ENCODE data around the gene GPR68. TPM values are rescaled to one million over a fixed set of nuclear protein-coding genes. Genes with fewer than 3 reads are reported as not detected.

GPR68 gene
- total RNA-seq, 4 donors from 2014 or later: 0.95 to 4.3 (median 1.6) TPM

DNA sequence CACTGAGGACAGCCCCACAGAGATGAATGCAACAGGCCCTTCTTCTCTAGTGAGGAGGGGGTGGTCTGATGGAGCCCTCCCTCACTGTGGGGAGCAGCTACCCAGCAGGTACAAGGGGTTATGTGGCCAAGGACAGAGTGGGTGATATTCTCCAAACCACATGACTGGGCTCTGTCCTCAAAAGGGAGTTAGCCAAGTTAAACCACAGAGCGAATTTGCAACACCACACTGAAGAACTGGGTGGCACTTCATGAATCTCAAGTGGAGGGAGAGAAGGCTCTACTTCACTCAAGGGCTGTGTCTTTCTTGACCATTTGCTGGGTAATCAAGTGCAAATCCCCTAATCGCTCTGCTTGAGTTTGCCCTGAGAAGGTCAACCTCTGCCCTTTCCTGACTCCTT lies 12.5 kb downstream of the GPR68 start:
- H3K9me3 ChIP-seq: no peaks in the 10 kb centered on the region
- H3K36me3 ChIP-seq: peaks cover 4% of the 10 kb centered on the region
- H3K27me3 ChIP-seq: no peaks in the 10 kb centered on the region
- H3K4me3 ChIP-seq: no peak overlapping the region
- no peak overlapping the region for H3K27ac ChIP-seq
- DNase-seq (ENCODE audit: low spot score in 2 of 2): no peak
- TF ChIP-seq EP300 (IDR thresholded peaks at IDR 0.05) (no peak), POLR2A (IDR thresholded peaks at IDR 0.05) (no peak), POLR2AphosphoS5 (IDR thresholded peaks at IDR 0.05) (no peak)
- TF ChIP-seq, protein P1, sequence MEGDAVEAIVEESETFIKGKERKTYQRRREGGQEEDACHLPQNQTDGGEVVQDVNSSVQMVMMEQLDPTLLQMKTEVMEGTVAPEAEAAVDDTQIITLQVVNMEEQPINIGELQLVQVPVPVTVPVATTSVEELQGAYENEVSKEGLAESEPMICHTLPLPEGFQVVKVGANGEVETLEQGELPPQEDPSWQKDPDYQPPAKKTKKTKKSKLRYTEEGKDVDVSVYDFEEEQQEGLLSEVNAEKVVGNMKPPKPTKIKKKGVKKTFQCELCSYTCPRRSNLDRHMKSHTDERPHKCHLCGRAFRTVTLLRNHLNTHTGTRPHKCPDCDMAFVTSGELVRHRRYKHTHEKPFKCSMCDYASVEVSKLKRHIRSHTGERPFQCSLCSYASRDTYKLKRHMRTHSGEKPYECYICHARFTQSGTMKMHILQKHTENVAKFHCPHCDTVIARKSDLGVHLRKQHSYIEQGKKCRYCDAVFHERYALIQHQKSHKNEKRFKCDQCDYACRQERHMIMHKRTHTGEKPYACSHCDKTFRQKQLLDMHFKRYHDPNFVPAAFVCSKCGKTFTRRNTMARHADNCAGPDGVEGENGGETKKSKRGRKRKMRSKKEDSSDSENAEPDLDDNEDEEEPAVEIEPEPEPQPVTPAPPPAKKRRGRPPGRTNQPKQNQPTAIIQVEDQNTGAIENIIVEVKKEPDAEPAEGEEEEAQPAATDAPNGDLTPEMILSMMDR (IDR thresholded peaks at IDR 0.05): no peak
- no peaks in the 10 kb centered on the region for H3K4me1 ChIP-seq
- WGBS: 100% methylated on average over 2 of the region's 2 CpGs

DNA sequence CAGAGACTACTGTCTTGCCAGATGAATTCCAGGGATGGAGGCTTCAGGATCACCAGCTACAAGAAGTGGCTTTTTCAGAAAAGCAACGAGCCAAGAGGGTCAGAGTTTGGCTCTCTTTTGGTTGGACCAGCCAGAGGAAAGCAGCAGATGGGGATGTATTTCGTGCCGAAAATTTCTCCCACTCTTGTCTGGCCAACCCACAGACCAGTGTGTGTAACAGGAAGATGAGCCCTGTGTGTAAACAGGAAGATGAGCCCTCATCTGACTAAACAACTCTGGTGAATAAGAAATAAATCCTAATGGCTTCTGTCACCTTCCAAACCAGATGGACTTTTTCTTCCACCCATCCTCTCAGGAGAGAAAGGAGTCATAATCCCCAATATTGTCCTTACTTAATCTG lies 13.1 kb downstream of the GPR68 start:
- no peaks in the 10 kb centered on the region for H3K4me1 ChIP-seq
- WGBS: 52% methylated on average over 3 of the region's 3 CpGs
- no peak overlapping the region for H3K27ac ChIP-seq
- H3K27me3 ChIP-seq: no peaks in the 10 kb centered on the region
- no peak for DNase-seq (ENCODE audit: low spot score in 2 of 2)
- H3K4me3 ChIP-seq: no peak overlapping the region
- H3K9me3 ChIP-seq: no peaks in the 10 kb centered on the region
- peaks cover 7% of the 10 kb centered on the region for H3K36me3 ChIP-seq
- TF ChIP-seq POLR2AphosphoS5 (IDR thresholded peaks at IDR 0.05) (no peak), POLR2A (IDR thresholded peaks at IDR 0.05) (no peak), EP300 (IDR thresholded peaks at IDR 0.05) (no peak)

DNA sequence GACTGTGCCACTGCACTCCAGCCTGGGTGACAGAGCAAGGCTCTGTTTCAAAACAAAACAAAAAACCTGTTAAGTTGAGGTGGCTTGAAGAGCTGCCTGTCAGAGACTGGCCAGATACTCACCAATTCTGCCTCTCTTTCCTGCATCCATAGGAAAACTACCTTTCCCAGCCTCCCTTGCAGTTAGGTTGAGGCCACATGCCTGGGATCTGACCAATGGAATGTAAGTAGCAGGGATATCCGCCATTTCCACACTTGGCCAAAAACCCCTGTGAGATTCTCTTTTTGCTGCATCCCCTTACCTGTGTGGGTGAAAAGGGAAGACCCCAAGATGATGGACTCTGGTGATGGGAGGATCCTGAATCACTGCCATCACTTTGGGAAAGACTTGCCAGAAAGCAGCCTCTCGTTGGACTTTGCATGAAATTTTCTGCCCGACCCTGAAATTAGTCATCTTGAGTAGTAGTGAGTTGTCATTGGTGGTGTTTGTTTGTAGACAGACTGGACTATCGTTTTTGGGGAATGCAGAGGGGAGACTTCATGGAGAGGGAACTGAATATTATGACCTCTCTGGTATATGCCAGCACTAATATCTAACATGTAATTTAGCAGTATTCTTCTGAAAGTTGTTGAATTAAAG lies 14.0 kb downstream of the GPR68 start:
- Histone ChIP-seq H3K36me3 (peaks cover 7% of the 10 kb centered on the region), H3K4me3 (no peak overlapping the region), H3K9me3 (no peaks in the 10 kb centered on the region), H3K4me1 (no peaks in the 10 kb centered on the region), H3K27ac (no peak overlapping the region), H3K27me3 (no peaks in the 10 kb centered on the region)
- TF ChIP-seq POLR2AphosphoS5 (IDR thresholded peaks at IDR 0.05) (no peak), POLR2A (IDR thresholded peaks at IDR 0.05) (no peak), EP300 (IDR thresholded peaks at IDR 0.05) (no peak)
- TF ChIP-seq, protein P1 (IDR thresholded peaks at IDR 0.05): no peak
- DNase-seq (ENCODE audit: low spot score in 2 of 2): no peak
- WGBS: 79% methylated on average over 4 of the region's 4 CpGs

DNA sequence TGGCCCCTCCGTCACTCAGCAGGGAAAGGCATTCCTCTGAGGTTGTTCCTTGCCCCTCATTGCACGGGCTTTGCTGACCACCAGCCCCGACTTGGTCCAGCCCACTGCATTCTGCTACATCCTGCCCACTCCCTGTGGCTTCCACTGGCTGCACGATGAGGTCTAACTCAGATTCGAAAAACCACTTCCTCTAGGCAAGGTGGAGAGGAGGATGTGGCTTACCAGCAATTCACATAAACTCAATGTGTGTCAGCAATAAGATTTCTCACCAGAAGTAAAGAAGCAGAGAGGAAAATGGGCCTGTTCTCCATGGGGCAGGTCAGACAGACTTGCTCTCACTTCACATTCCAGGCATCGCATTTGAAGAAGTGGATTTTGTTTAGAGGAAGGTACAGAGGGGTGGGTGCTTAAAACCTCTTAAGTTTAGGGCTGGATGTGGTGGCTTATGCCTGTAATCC lies 14.7 kb downstream of the GPR68 start:
- no peak overlapping the region for H3K27ac ChIP-seq
- H3K9me3 ChIP-seq: no peaks in the 10 kb centered on the region
- H3K4me1 ChIP-seq: no peaks in the 10 kb centered on the region
- H3K27me3 ChIP-seq: no peaks in the 10 kb centered on the region
- WGBS: 69% methylated on average over 6 of the region's 6 CpGs
- no peak overlapping the region for H3K4me3 ChIP-seq
- peaks cover 14% of the 10 kb centered on the region for H3K36me3 ChIP-seq
- no peak for DNase-seq (ENCODE audit: low spot score in 2 of 2)
- TF ChIP-seq POLR2AphosphoS5 (IDR thresholded peaks at IDR 0.05) (no peak), EP300 (IDR thresholded peaks at IDR 0.05) (no peak), POLR2A (IDR thresholded peaks at IDR 0.05) (no peak)
- TF ChIP-seq, protein P1 (IDR thresholded peaks at IDR 0.05): no peak

DNA sequence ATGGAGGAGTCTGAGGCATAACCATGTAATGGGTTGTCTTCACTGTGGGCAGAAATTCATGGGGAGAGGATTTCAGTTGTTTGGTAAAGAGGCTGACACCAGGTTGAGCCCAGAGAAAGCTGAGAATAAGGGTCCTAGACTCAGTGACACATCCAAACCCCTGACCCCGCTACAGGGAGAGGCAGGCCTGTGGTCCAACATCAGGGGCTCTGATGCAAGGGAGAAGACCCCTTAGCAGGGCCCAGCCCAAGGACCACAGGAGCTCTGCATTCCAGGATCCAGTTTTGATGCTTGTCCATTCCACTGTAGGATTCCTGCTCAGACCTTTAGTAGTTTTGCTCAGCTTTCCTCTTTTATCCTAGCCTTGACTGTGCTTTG lies 15.5 kb downstream of the GPR68 start:
- no peaks in the 10 kb centered on the region for H3K4me1 ChIP-seq
- no peaks in the 10 kb centered on the region for H3K9me3 ChIP-seq
- TF ChIP-seq, protein P1 (IDR thresholded peaks at IDR 0.05): no peak
- TF ChIP-seq EP300 (IDR thresholded peaks at IDR 0.05) (no peak), POLR2A (IDR thresholded peaks at IDR 0.05) (no peak), POLR2AphosphoS5 (IDR thresholded peaks at IDR 0.05) (no peak)
- H3K36me3 ChIP-seq: peaks cover 21% of the 10 kb centered on the region
- 80% methylated on average over 1 of the region's 1 CpG for WGBS
- no peak overlapping the region for H3K4me3 ChIP-seq
- DNase-seq (ENCODE audit: low spot score in 2 of 2): no peak
- H3K27ac ChIP-seq: no peak overlapping the region
- H3K27me3 ChIP-seq: no peaks in the 10 kb centered on the region

Data from suprapubic skin (tissue), 4 donors.